ENCODE measurements around the gene BEAN1.

BEAN1 gene, protein sequence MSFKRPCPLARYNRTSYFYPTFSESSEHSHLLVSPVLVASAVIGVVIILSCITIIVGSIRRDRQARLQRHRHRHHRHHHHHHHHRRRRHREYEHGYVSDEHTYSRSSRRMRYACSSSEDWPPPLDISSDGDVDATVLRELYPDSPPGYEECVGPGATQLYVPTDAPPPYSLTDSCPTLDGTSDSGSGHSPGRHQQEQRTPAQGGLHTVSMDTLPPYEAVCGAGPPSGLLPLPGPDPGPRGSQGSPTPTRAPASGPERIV

DNA sequence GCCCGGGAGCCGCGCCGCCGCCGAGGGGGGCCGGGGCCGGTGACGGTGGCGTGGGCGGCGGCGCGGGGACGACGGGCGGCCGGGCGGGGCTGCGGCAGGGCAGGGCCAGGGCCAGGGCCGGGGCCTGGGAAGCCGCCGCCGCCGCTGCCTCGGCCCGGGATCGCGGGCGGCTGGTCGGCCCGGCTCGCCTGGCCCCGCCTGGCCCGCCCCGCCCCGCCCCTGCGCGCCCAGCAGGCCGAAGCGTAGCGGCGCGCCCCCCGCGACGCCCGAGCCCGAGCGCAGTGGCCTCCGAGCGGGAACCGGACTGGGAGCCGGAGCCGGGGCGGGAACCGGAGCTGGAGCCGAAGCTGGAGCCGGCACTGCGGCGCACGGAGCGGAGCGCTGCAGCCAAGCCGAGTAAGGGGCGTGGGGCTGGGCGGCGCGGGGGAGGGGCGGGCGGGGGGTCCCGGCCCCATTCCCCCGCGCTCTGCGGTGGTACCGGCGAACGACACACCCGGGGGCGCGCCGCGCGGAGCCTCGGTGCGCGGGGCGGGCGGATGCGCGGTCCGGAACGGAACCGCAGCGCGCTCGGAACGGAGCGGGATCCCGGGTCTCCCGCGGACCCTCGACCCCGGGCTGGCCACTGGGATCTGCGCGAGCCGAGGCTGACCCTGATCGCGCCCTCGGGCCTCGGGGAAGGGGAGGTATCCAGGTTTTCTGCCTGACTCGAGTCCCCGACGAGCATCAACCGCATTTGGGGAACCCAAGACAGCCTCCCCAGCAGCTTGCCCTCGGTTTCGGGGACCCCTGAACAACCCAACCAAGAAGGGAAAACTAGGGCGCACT lies at the start of gene BEAN1:
TSS of gene BEAN1 (plus strand) at position 260 of the 825 bp plus-strand sequence. CDS start 10,382 bp downstream, outside the sequence.
- no peak for DNase-seq

DNA sequence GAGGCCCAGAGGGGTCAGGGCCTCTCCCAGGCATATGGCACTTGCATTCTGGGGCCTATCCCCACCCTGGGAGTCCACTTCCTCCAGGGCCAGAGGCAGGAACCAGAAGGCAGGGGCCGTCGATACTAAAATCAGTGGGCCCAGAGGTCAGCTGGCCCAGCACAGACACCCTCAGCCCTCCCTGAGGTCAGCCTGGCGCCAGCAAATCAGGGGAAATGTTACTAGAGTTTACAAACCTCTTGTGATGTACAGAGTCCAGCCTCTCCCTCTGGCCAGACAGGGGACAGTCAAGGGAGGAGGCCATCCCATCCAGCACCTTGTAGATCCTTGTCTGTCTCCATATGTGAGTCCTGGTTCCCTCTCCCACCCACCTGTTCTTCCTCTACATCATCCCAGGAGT lies 49.8 kb upstream of the BEAN1 start:
- DNase-seq = no peak

DNA sequence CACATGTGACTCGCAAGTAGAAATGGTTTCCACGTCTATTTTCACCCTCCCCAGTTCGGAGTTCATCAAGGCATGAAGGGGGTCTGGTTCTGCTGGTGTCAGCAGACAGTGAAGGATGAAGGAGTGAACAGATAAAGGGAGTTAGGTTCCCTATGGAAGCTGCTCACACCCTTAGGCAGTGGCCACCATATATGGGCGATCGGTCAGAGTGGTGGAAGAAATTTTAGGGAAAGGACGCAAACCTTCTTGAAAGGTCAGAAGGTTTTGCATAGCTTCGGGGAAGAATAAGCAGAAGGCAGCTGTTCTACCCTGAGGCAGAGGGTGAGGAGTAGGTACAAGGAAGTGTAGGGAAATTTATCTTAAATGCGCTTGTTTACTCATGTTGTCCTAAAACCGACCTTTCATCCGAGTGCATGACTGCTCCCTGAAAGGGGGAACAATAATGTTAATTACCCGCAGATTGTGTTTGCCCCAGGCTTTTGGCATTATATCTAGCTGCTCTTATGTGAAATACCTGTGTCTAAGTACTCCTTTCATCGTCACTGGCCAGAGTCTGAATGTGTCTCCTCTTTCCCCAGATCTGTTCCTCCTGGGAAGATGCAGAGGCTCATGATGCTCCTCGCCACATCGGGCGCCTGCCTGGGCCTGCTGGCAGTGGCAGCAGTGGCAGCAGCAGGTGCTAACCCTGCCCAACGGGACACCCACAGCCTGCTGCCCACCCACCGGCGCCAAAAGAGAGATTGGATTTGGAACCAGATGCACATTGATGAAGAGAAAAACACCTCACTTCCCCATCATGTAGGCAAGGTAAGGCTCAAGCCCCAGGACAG lies 48.1 kb upstream of the BEAN1 start:
- no peak for DNase-seq

DNA sequence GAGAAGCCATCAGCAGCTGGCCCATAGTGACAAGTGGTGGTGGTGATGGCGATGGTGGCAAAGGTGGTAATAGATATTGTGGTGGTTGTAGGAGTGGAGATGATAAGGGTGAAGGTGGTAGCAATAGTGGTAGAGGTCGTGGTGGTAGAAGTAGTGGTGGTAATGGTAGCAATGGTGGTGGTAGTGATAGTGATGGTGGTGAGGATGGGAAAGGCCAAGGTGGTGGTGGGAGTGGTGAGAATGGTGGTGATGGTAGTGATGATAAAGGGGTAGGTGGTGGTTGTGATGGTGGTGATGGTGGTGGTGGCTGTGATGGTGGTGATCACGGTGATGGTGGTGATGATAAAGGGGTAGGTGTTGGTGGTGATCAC lies 47.5 kb upstream of the BEAN1 start:
- no peak for DNase-seq

DNA sequence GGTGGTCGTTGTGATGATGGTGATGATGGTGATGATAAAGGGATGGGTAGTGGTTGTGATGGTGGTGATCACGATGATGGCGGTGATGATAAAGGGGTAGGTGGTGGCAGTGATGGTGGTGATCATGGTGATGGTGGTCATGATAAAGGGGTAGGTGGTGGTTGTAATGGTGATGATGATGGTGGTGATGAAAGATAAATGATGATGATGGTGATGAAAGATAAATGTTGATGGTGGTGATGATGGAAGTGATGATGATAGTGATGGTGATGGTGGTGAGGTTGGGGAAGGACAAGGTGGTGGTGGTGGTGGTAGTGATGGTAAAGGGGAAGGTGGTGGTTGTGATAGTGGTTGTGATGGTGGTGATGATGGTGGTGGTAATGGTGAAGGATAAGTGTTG lies 46.7 kb upstream of the BEAN1 start:
- no peak for DNase-seq

DNA sequence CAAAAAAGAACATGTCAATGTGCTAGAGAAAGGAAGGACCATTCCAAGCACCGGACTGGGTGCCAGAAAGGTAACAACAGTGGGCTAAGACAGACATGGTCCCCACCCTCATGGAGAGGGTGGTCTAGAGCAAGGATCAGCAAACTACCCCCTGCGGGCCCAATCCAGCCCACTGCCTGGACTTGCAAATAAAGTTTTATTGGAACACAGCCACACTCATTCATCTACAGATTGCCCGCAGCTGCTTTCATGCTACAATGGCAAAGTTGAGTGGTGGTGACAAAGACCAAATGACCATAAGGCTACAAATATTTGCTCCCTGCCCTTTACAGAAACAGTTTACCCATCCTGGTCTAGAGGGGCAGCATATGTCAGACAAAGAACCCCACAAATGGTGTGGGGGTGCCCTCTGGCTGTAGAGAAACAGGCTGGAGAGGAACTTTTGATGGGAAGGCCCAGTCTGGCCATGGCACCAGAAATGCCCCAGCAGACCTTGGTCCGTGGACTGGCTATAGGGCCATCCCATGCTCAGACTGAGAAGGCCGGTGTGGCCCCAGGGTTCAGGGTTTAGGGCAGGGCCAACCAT lies 45.4 kb upstream of the BEAN1 start:
- no peak for DNase-seq

DNA sequence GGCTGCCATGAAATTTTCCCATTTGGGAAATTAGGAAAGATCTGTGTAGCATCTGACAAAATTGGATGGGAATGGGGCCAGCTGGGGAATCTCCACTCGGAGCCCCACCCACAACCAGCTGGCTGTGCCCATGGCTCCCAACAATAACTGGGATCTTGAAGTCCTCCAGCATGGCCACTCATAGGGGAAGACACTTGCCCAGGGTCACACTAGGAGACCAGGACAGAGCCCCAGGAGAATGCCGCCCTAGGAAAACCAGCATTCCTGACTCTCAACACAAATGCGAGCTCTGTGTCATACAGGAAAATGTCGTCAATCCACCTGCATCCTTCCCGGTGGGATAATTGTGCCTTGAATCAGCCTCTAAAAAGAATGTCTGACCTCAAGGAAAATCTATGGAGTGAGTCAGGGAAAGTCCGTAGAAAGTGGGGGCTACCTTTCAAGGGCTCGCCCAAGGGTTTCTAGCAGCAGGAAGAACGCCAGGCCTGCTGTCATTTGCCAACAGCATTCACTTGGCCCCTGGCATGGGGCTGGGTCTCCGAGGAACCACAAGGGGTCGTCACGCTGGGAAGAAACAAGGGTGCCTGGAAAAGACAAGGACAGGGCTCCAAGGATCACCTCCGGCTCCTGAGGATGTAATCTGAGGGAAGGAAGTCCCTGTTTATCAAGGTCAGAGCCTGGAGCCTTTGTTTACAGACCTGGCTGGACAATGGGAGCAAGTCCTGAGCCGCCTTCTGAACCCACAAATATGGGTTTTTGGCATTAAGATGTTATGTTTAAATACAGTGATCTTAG lies 44.7 kb upstream of the BEAN1 start:
- no peak for DNase-seq

DNA sequence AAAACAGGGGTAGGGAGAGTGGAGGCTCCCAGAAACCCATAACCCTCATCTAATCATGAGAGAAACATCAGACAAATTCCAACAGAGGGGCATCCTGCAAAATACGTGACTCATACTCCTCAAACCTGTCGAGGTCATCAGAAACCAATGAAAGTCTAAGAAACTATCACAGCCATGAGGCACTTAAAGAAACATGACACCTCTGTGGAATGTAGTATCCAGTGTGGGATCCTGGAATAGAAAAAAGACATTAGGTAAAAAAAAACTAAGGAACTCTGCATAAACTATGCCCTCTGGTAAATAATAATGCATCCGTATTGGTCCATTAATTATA lies 44.2 kb upstream of the BEAN1 start:
- no peak for DNase-seq

DNA sequence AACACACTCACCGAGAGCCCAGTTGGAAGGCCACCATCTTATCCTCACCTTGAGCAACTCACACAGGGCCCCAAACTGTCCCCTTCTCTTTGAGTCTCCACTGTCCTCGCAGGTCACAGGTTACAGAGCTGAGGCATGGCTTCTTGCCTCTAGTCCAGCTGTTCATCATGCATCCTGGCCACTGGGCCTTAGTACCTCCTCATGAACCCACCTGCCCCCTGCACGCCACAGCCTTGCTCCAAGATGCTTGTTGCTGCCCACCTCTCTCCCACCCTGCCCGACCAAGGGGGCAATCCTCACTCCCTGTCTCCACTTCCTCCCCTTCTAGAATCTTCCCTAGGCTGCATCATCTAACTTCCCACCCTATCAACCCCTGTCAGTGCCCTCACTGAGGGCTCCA lies 43.5 kb upstream of the BEAN1 start:
- DNase-seq = no peak

DNA sequence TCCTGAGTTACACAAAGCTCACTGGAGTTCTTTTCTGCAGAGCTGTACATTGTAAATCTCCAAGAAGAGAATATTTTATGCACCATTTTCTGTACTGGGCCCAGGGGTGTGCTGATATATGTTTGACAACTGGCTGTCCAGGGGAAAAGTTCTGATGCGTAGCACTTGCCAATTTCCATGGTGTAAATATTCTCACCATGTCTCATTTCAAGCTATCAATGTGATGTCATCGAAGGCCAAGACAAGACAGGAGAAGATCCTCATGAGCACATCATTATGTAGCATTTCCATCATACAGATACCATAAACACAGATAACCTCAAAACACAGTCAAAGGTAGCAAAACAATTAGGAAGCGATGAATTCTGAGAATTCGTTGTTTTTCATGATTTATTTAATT lies 41.7 kb upstream of the BEAN1 start:
- no peak for DNase-seq

DNA sequence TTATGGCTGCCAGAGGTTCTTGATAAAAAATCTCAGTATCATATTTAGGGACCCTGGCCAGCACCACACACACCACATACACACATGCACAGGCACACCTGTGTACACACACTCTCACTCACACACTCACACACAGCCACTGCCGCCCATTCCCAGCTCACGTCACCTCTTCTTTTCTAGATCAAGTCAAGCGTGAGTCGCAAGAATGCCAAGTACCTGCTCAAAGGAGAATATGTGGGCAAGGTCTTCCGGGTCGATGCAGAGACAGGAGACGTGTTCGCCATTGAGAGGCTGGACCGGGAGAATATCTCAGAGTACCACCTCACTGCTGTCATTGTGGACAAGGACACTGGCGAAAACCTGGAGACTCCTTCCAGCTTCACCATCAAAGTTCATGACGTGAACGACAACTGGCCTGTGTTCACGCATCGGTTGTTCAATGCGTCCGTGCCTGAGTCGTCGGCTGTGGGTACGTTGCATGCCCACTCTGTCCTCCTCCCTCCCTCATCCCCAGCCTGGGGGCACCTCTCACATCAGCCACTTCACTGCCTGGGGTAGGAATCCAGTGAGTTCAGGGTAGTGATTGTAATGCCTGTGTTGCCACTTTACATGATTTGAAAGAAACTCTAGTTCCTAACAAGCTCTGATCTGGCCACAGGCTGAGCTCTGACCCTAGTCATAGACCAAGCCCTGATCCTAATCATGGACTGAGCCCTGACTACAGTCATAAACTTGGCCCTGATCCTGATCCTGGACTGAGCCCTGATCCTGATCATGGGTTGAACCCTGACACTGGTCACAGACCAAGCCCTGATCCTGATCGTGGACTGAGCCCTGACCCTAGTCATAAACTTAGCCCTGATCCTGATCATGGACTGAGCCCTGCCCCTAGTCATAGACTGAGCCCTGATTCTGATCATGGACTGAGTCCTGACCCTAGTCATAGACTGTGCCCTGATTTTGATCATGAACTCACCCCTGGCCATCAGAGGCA lies 40.2 kb upstream of the BEAN1 start:
- no peak for DNase-seq

DNA sequence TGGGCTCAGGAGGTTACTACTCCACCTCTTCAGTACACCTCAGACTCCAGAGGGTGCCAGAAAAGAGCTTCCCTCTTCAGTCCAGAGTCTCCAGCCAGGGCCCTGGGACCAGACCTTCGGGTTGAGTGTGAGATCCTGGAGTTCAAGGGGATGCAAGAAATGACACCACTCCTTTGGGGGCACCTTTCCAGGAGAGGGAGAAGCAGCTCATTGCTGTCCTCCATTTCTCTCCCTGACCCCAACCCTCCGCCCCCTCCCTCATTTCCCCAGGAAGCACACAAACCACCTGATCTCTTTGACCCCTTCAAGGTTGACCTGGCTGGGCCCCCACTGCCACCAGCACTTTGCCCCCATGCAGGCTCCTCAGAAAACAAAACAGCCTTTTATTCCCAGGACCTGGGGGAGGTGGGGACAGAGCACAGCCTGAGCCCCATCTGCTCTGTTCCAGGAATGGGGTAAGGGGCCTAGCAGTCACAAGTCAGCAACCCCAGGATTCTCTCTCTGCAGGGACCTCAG lies 39.2 kb upstream of the BEAN1 start:
- no peak for DNase-seq

DNA sequence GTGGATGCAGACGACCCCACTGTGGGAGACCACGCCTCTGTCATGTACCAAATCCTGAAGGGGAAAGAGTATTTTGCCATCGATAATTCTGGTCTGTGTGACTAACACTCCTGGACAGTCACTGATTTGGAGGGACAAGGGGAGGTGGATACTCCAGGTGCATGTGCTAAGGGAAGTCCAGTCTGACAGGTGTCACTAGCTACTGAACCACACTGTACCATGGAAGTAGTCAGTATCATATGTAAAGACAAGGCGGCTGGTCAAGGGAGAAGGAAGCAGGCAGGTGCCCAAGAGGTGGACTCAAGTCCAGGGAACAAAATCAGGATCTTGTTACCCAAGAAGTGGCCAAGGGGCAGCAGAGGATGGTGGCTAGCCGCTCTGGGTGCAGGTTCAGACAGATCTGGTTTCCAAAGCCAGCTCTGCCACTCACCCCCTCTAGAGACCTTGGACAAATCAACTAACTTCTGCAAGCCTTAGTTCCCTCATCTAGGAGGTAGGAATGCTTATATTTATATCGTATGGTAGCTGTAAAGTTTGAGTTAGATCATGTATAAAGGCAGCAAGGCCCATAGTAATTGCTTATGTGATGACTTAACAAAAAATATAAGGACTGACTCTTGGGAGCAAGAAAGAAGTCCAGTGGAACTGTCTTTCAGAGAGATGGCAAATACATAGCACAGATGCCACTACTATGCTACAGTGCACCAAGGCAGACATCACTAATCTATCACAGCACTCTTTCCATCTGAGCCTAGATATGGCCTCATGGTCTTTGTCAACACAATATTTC lies 38.5 kb upstream of the BEAN1 start:
- no peak for DNase-seq

DNA sequence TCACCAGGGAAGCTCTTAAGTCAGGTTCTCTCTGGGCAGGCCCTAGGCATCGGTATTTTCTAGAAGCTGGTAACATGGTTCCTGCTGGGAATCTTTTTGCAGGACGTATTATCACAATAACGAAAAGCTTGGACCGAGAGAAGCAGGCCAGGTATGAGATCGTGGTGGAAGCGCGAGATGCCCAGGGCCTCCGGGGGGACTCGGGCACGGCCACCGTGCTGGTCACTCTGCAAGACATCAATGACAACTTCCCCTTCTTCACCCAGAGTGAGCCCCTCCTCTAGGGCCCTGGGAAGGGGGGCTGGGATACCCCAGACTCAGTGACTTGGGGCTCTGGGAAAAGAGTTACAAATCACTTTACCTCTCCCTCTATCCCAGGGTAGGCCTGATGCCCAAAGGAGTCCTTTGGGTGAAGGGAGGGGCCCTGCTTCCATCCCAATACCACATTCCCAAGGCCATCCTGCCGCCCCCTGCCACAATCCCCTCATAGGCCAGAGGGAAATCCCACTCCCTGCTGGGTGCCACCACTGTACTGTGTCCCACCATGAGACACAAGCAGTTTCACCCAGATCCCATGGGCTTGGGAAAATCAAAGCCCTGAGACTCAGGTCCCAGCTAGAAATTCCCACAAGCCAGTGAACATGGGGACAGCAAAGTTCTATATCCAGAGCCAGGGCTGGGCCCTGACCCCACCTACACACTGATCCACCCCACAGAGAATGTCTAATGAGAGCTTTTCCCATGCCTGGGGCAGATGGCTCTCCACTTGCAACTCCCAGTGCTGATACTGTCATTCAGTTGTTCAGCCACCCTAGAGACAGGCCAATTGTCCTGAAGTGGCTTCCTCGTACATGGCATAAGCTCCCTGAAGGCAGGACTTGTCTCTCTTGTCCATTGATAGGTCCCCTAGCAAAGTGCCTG lies 37.6 kb upstream of the BEAN1 start:
- DNase-seq = no peak

DNA sequence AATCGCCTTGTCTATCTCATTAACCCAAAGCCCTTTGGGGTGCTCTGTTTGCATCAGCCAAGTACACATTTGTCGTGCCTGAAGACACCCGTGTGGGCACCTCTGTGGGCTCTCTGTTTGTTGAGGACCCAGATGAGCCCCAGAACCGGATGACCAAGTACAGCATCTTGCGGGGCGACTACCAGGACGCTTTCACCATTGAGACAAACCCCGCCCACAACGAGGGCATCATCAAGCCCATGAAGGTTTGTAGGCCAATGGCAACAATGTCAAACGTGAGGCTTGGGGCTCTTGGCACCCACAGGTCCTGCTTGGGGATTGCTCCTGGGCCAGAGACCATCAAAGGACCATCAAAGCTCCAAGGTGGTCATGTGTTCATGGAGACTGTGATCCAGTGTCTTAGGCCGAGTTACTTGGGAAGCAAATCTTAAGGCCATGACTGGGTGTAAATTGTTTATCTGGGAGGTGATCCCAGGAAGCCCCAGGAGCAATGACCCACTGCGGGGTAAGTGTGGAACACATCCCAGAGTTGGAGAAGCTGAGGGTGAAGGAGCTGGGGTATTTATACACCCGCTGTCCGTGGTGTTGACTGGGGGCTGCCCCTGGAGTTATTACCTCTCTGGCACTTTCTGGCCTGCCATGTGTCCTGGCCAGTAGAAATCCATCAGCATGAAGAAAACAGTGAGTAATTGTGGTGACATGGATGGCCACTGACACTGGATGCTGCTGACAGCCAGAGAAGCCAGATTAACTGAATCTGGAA lies 36.6 kb upstream of the BEAN1 start:
- DNase-seq = no peak

DNA sequence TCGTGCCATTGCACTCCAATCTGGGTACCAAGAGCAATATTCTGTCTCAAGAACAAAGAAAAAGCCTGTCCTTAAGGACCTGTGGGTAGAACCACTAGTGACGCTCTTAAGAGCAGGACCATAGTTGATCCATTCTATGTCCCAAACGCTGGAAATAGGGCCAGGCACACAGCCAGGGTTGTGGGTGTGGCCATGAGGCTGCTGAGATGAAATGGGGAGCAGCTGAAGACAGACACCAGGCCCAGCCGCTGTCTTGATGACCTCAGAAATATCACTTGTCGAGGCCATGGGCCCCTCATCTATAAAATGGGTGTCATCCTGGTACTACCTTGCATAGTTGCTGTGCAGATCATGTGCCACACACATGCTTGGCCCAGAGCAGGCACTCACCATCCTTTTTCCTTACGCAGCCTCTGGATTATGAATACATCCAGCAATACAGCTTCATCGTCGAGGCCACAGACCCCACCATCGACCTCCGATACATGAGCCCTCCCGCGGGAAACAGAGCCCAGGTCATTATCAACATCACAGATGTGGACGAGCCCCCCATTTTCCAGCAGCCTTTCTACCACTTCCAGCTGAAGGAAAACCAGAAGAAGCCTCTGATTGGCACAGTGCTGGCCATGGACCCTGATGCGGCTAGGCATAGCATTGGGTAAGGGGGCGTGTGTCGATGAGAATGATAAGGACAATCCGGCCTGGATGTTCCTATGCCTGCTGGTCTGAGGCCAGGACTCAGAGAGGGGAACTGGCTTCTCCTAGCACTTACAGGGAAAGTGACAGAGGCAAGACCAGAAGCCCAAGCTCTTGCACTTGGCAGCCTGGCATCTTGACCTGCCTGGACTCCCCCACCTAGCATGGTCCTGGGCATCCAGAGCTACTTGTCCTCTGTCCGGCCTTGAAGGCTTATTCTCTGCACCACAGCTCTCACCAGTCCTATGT lies 35.1 kb upstream of the BEAN1 start:
- no peak for DNase-seq

Data from activated CD8-positive, alpha-beta memory T cell treated with anti-CD3 and anti-CD28 coated beads for 24 hours (primary cell).